ENCODE results near the gene TMEFF2.

DNA sequence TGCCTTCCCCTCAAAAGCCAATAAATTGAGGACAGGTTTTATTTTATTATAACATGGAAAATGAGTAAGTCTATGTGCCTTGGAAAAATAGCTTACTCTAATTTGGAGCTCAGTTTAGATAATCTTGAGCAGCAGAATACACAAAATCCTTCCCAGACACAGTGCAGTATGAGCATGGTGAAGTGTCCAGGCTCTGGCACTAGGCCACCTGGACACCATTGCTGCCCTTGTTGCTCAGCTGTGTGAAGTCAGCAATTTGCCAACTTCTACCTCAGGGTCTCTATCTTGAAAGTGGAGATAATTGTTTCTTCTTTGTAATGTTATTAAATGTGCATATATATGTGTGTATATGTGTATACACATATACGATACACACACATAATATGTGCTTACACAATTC, 242.9 kb downstream of the TMEFF2 start:
- TF ChIP-seq, protein P1, sequence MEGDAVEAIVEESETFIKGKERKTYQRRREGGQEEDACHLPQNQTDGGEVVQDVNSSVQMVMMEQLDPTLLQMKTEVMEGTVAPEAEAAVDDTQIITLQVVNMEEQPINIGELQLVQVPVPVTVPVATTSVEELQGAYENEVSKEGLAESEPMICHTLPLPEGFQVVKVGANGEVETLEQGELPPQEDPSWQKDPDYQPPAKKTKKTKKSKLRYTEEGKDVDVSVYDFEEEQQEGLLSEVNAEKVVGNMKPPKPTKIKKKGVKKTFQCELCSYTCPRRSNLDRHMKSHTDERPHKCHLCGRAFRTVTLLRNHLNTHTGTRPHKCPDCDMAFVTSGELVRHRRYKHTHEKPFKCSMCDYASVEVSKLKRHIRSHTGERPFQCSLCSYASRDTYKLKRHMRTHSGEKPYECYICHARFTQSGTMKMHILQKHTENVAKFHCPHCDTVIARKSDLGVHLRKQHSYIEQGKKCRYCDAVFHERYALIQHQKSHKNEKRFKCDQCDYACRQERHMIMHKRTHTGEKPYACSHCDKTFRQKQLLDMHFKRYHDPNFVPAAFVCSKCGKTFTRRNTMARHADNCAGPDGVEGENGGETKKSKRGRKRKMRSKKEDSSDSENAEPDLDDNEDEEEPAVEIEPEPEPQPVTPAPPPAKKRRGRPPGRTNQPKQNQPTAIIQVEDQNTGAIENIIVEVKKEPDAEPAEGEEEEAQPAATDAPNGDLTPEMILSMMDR (IDR thresholded peaks at IDR 0.05), result no peak
- TF ChIP-seq POLR2A (IDR thresholded peaks at IDR 0.05), result no peak
- no peak for TF ChIP-seq POLR2AphosphoS5 (IDR thresholded peaks at IDR 0.05)

Data from prostate gland (tissue), 2 donors.